Neuronal stem cell (in vitro differentiated cells): ENCODE results near the gene E4F1.

Experiments used
- DNase-seq: peaks from one replicate; pipeline ENCODE4 v3.0.0-alpha.2; 2013; ENCODE audit warnings: low spot score
- H2AFZ ChIP-seq: one replicate; pipeline ENCODE4 v1.6.1; 2013; ENCODE audit warnings: mild to moderate bottlenecking, low read length, inconsistent platforms
- H2AK5ac ChIP-seq: 2 replicates; pipeline ENCODE4 v1.6.1; 2013; ENCODE audit warnings: low read depth, mild to moderate bottlenecking, inconsistent platforms, low read length, moderate library complexity, mixed read lengths
- H2BK120ac ChIP-seq: 2 replicates; pipeline ENCODE4 v1.6.1; 2013; ENCODE audit warnings: low read depth, mild to moderate bottlenecking, inconsistent platforms, low read length, moderate library complexity, mixed read lengths
- H2BK12ac ChIP-seq: one replicate; pipeline ENCODE4 v1.6.1; 2013; ENCODE audit warnings: low read length, inconsistent platforms
- H2BK15ac ChIP-seq: 2 replicates; pipeline ENCODE4 v1.6.1; 2013; ENCODE audit warnings: mild to moderate bottlenecking, low read length, inconsistent platforms, mixed read lengths
- H2BK5ac ChIP-seq: one replicate; pipeline ENCODE4 v1.6.1; 2013; ENCODE audit warnings: inconsistent platforms, mild to moderate bottlenecking, low read length, moderate library complexity
- H3K14ac ChIP-seq: one replicate; pipeline ENCODE4 v1.6.1; 2013; ENCODE audit warnings: low read length, inconsistent platforms
- H3K18ac ChIP-seq: 2 replicates; pipeline ENCODE4 v1.6.1; 2013; ENCODE audit warnings: low read length, inconsistent platforms
- H3K23ac ChIP-seq: 2 replicates; pipeline ENCODE4 v1.6.1; 2013; ENCODE audit warnings: low read depth, mild to moderate bottlenecking, mixed read lengths, low read length, inconsistent platforms; ENCODE audit not compliant: poor library complexity
- H3K27ac ChIP-seq: replicated peaks from 3 replicates; pipeline ENCODE4 v1.5.1; 2013; ENCODE audit warnings: low read length, inconsistent platforms
- H3K27me3 ChIP-seq, 3 experiments: 2 replicates each; pipeline ENCODE4 v1.6.1; 2013; ENCODE audit warnings: low read length in 3 of 3, mild to moderate bottlenecking in 2 of 3, inconsistent platforms in 1 of 3, low read depth in 1 of 3, mixed read lengths in 1 of 3, moderate library complexity in 1 of 3; ENCODE audit not compliant: control insufficient read depth in 3 of 3, insufficient read depth in 3 of 3
- H3K36me3 ChIP-seq, 2 donors: replicated peaks in 1 of 2; 2 replicates each; pipeline ENCODE4 v1.6.1; 2013; ENCODE audit warnings: low read length in 2 of 2; ENCODE audit not compliant: control insufficient read depth in 2 of 2, insufficient read depth in 2 of 2
- H3K4ac ChIP-seq: 2 replicates; pipeline ENCODE4 v1.6.1; 2013; ENCODE audit warnings: inconsistent platforms, mild to moderate bottlenecking, low read length, moderate library complexity
- H3K4me1 ChIP-seq, 2 donors: 1 replicate in 1 of 2; 2 replicates in 1 of 2; pipeline ENCODE4 v1.6.1; 2013; ENCODE audit warnings: low read length in 2 of 2, low read depth in 1 of 2; ENCODE audit not compliant: control insufficient read depth in 2 of 2, insufficient read depth in 1 of 2
- H3K4me2 ChIP-seq: one replicate; pipeline ENCODE4 v1.6.1; 2013; ENCODE audit warnings: mild to moderate bottlenecking, low read length, inconsistent platforms; ENCODE audit not compliant: insufficient read depth, poor library complexity, severe bottlenecking
- H3K4me3 ChIP-seq, 2 donors: 2 replicates each; pipeline ENCODE4 v1.5.1; 2013; ENCODE audit warnings: low read length in 2 of 2, mild to moderate bottlenecking in 2 of 2, inconsistent platforms in 1 of 2, moderate library complexity in 1 of 2
- H3K79me1 ChIP-seq: one replicate; pipeline ENCODE4 v1.6.1; 2013; ENCODE audit warnings: low read depth, mild to moderate bottlenecking, inconsistent platforms, low read length, moderate library complexity
- H3K9ac ChIP-seq: one replicate; pipeline ENCODE4 v1.6.1; 2013; ENCODE audit warnings: mild to moderate bottlenecking, low read depth, low read length, inconsistent platforms; ENCODE audit not compliant: poor library complexity
- H3K9me3 ChIP-seq, 2 donors: replicated peaks in 1 of 2; 2 replicates each; pipeline versions ENCODE3 to v1.6.1; 2013; ENCODE audit warnings: low read length in 2 of 2, mild to moderate bottlenecking in 2 of 2, inconsistent platforms in 1 of 2, low read depth in 1 of 2, mixed read lengths in 1 of 2, moderate library complexity in 1 of 2; ENCODE audit not compliant: control insufficient read depth in 2 of 2, insufficient read depth in 1 of 2
- H4K8ac ChIP-seq: one replicate; pipeline ENCODE4 v1.6.1; 2013; ENCODE audit warnings: low read depth, mild to moderate bottlenecking, inconsistent platforms, low read length, moderate library complexity
- H4K91ac ChIP-seq: one replicate; pipeline ENCODE4 v1.6.1; 2013; ENCODE audit warnings: low read length, low read depth, mild to moderate bottlenecking, inconsistent platforms; ENCODE audit not compliant: poor library complexity
- WGBS, 2 donors: extraction: QIAGEN DNeasy Blood & Tissue Kit; methylation state at CpG; one replicate each; pipeline ENCODE4 v1.1.7; 2013; ENCODE audit warnings: missing lambda C conversion rate in 2 of 2, mixed read lengths in 1 of 2; ENCODE audit not compliant: insufficient read length in 2 of 2, insufficient replicate concordance in 1 of 2; ENCODE audit errors: extremely low coverage in 2 of 2; 5-methylcytosine and 5-hydroxymethylcytosine counted together

E4F1 gene

GRCh38 chr16:2179107-2179501, 44.3 kb upstream of the E4F1 start:
- Histone ChIP-seq H3K23ac (no peak overlapping the region), H2AK5ac (peak overlapping the region; percentile 83), H2BK120ac (no peak overlapping the region), H2BK12ac (no peak overlapping the region), H3K18ac (peak overlapping the region; percentile 76), H3K14ac (no peak overlapping the region), H3K27ac (no peak overlapping the region), H3K4me2 (peak overlapping the region; percentile 18), H3K36me3 (peaks cover 23 to 58% of the 10 kb centered on the region in 2 donors), H3K4ac (peak overlapping the region; percentile 53), H2BK5ac (no peak overlapping the region), H2BK15ac (no peak overlapping the region), H4K91ac (no peak overlapping the region), H3K79me1 (peaks cover 2% of the 10 kb centered on the region), H3K4me1 (peaks cover 0 to 3% of the 10 kb centered on the region in 2 donors), H3K9me3 (no peaks in the 10 kb centered on the region), H4K8ac (no peak overlapping the region), H3K4me3 (no peak overlapping the region), H3K9ac (no peak overlapping the region), H3K27me3 (no peaks in the 10 kb centered on the region), H2AFZ (no peak overlapping the region)
- WGBS, 2 donors: no CpG with 5 or more reads among the region's 50 CpGs
- no peak for DNase-seq

DNA sequence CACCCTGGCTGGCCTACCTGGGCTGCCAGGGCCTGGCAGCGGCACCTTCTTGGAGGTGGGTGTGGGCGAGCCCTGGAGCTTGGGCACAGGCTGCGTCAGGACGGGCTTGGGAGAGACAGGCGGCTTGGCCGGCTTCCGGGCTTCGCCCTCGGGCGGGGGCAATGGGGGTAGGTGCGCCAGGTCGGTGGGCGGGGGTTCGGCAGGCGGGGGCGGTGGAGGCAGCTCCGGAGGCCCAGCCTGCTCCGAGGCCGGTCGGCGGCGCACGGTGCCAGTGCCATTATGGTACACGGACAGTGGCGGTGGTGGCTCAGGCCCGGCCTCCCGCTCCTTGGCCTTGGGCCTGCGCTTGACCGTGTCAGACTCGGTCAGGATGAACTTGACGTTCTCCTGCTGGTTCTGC, 43.8 kb upstream of the E4F1 start:
- Histone ChIP-seq H3K27me3 (no peaks in the 10 kb centered on the region), H2AK5ac (peak overlapping the region; percentile 83), H2BK120ac (no peak overlapping the region), H3K14ac (no peak overlapping the region), H4K91ac (no peak overlapping the region), H2AFZ (no peak overlapping the region), H3K4me1 (peaks cover 0 to 3% of the 10 kb centered on the region in 2 donors), H2BK15ac (no peak overlapping the region), H3K18ac (peak overlapping the region; percentile 76), H3K23ac (no peak overlapping the region), H2BK5ac (no peak overlapping the region), H3K4me2 (no peak overlapping the region), H3K4me3 (no peak overlapping the region), H3K36me3 (peaks cover 18 to 53% of the 10 kb centered on the region in 2 donors), H3K9me3 (no peaks in the 10 kb centered on the region), H3K27ac (no peak overlapping the region), H3K79me1 (peaks cover 2% of the 10 kb centered on the region), H4K8ac (no peak overlapping the region), H3K4ac (no peak overlapping the region), H2BK12ac (no peak overlapping the region), H3K9ac (no peak overlapping the region)
- no CpG with 5 or more reads among the region's 31 CpGs for WGBS, 2 donors
- DNase-seq: no peak

GRCh38 chr16:2180461-2180860, 42.9 kb upstream of the E4F1 start:
- no peaks in the 10 kb centered on the region for H3K9me3 ChIP-seq
- H3K27ac ChIP-seq: no peak overlapping the region
- peak overlapping the region; percentile 63 for H2AK5ac ChIP-seq
- no peak overlapping the region for H4K91ac ChIP-seq
- no peaks in the 10 kb centered on the region for H3K27me3 ChIP-seq
- peaks cover 2% of the 10 kb centered on the region for H3K79me1 ChIP-seq
- no peak for DNase-seq
- H3K4me2 ChIP-seq: no peak overlapping the region
- H3K18ac ChIP-seq: no peak overlapping the region
- H2BK5ac ChIP-seq: no peak overlapping the region
- no peak overlapping the region for H2AFZ ChIP-seq
- H2BK12ac ChIP-seq: no peak overlapping the region
- no peak overlapping the region for H3K9ac ChIP-seq
- WGBS, 2 donors: no CpG with 5 or more reads among the region's 43 CpGs
- H3K4ac ChIP-seq: peak overlapping the region; percentile 37
- no peak overlapping the region for H3K23ac ChIP-seq
- H4K8ac ChIP-seq: no peak overlapping the region
- no peak overlapping the region for H3K4me3 ChIP-seq
- no peak overlapping the region for H2BK15ac ChIP-seq
- H3K4me1 ChIP-seq: peaks cover 0 to 3% of the 10 kb centered on the region in 2 donors
- no peak overlapping the region for H3K14ac ChIP-seq
- H2BK120ac ChIP-seq: no peak overlapping the region
- H3K36me3 ChIP-seq: peaks cover 11 to 44% of the 10 kb centered on the region in 2 donors

DNA sequence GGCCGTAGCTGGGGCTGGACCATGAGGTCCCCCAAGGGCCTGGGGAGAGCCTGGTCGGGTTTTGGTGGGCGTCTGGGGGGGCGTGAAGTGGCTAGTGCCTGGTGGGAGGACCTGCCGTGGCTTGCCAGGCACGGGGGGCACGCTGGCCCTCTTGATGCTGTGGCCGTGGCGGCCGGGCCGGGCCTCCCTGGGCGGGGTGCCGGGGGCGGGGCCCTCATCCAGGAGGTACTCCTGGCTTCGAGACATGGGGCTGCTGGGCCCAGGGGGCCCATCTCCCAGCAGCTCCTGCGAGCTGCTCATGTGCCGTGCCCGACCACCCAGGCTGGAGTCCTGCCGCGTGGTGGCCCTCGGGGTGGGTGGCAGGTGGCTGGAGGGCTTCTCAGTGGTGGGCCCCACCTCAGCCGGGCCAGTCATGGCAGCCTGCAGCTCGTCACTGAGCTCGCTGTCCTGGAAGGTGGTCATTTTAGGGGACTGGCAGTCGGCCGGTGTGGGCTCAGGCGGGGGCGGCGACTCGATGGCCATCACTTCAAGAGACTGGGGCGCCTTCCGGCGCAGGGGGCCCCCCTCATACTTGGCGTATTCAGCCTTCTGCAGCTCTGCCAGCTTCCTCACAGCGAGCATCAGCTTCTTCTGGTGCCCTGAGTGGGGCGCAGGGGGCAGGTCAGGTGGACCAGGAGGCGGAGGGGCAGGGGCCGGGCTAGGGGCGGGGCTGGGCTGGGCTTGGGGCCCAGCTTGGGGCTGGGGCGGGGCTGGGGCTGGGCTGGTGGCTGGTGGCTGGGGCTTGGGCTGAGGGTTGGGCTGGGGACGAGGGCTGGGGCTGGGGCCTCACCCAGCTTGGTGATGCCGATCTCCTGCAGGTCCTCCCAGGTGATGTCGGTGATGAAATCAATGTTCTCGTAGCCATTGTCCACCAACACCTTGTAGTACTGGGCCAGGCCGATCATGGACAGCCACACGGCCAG, 42.1 kb upstream of the E4F1 start:
- no peak for DNase-seq
- peak overlapping the region; percentile 6 for H3K18ac ChIP-seq
- no peak overlapping the region for H3K4me3 ChIP-seq
- H3K9ac ChIP-seq: no peak overlapping the region
- H3K9me3 ChIP-seq: no peaks in the 10 kb centered on the region
- peaks cover 0 to 3% of the 10 kb centered on the region in 2 donors for H3K4me1 ChIP-seq
- no peak overlapping the region for H3K27ac ChIP-seq
- H4K8ac ChIP-seq: no peak overlapping the region
- peaks cover 2% of the 10 kb centered on the region for H3K79me1 ChIP-seq
- no peak overlapping the region for H4K91ac ChIP-seq
- no CpG with 5 or more reads among the region's 46 CpGs for WGBS, 2 donors
- no peak overlapping the region for H3K4ac ChIP-seq
- H3K14ac ChIP-seq: no peak overlapping the region
- H2BK5ac ChIP-seq: peak overlapping the region; percentile 54
- no peak overlapping the region for H2AFZ ChIP-seq
- H3K36me3 ChIP-seq: peaks cover 4 to 36% of the 10 kb centered on the region in 2 donors
- peak overlapping the region; percentile 60 for H3K23ac ChIP-seq
- no peak overlapping the region for H2BK15ac ChIP-seq
- no peak overlapping the region for H3K4me2 ChIP-seq
- no peak overlapping the region for H2BK120ac ChIP-seq
- peak overlapping the region; percentile 63 for H2AK5ac ChIP-seq
- H2BK12ac ChIP-seq: peak overlapping the region; percentile 22
- no peaks in the 10 kb centered on the region for H3K27me3 ChIP-seq
